DND-41 (cell line): ENCODE data around the gene DUSP28.
"Not testable (repeated sequence)": the region's sequence is repeated elsewhere in the genome, so short reads cannot be mapped to it uniquely, and the experiment has no call there.

Source experiments
- ATAC-seq: fragments of 200-7000 bp; cut with Tn5 transposase; 3 replicates; pipeline ENCODE4 v1.9.1; 2021; ENCODE audit warnings: low read depth; ENCODE audit not compliant: insufficient read depth
- DNase-seq: peaks from one replicate; pipeline ENCODE4 v3.0.0-alpha.2; 2020
- H2AFZ ChIP-seq: 2 replicates; pipeline ENCODE4 v1.6.0; 2012; ENCODE audit warnings: low read depth, low read length
- H3K27ac ChIP-seq: 2 replicates; pipeline ENCODE4 v1.5.1; 2012; ENCODE audit warnings: low read length, inconsistent platforms
- H3K27me3 ChIP-seq: fragments of 200-600 bp; sonication (generic); 2 replicates; pipeline ENCODE4 v1.6.0; 2012; ENCODE audit warnings: low read length, mild to moderate bottlenecking, inconsistent platforms; ENCODE audit not compliant: insufficient read depth, poor library complexity
- H3K36me3 ChIP-seq: 2 replicates; pipeline ENCODE4 v1.5.1; 2012; ENCODE audit warnings: low read length, inconsistent platforms; ENCODE audit not compliant: insufficient read depth
- H3K4me1 ChIP-seq: 2 replicates; pipeline ENCODE4 v1.5.1; 2012; ENCODE audit warnings: mild to moderate bottlenecking, low read length; ENCODE audit not compliant: insufficient read depth
- H3K4me2 ChIP-seq: 2 replicates; pipeline ENCODE4 v1.6.0; 2012; ENCODE audit warnings: mild to moderate bottlenecking, moderate library complexity, low read length, inconsistent platforms; ENCODE audit not compliant: insufficient read depth
- H3K4me3 ChIP-seq, 2 experiments: fragments of 200-600 bp in 1 of 2; shearing (Covaris generic) in 1 of 2; 2 replicates each; pipeline ENCODE4 v1.5.1; 2012 to 2016; ENCODE audit warnings: inconsistent platforms in 2 of 2, low read length in 2 of 2, mild to moderate bottlenecking in 2 of 2, low read depth in 1 of 2, moderate library complexity in 1 of 2
- H3K79me2 ChIP-seq: 2 replicates; pipeline ENCODE4 v1.6.0; 2012; ENCODE audit warnings: low read length, inconsistent platforms; ENCODE audit not compliant: insufficient read depth
- H3K9ac ChIP-seq: 2 replicates; pipeline ENCODE4 v1.6.0; 2012; ENCODE audit warnings: low read depth, mild to moderate bottlenecking, inconsistent platforms, low read length, moderate library complexity
- H3K9me3 ChIP-seq: 2 replicates; pipeline ENCODE4 v1.5.1; 2012; ENCODE audit warnings: low read length, moderate library complexity, mild to moderate bottlenecking, inconsistent platforms; ENCODE audit not compliant: insufficient read depth, severe bottlenecking
- H4K20me1 ChIP-seq: 2 replicates; pipeline ENCODE4 v1.6.0; 2012; ENCODE audit warnings: low read length; ENCODE audit not compliant: insufficient read depth
- EZH2 ChIP-seq: IDR thresholded peaks from 3 replicates; pipeline ENCODE4 v1.6.1; 2012; ENCODE audit warnings: borderline replicate concordance, low read depth, mild to moderate bottlenecking, moderate library complexity, low read length, inconsistent platforms; ENCODE audit not compliant: severe bottlenecking
- TF ChIP-seq, protein P1 (sequence below): IDR thresholded peaks from 2 replicates; pipeline ENCODE4 v1.5.1; 2012; ENCODE audit warnings: borderline replicate concordance, low read length, moderate library complexity, mild to moderate bottlenecking; ENCODE audit not compliant: poor library complexity, severe bottlenecking; ENCODE audit errors: extremely low read depth

The DUSP28 gene

GRCh38 chr2:240519396-240520129 is 40.6 kb upstream of the DUSP28 start:
- no peak for ATAC-seq

GRCh38 chr2:240520130-240520973 is 39.8 kb upstream of the DUSP28 start:
- 0 out of 3 replicates have a peak, but pooled peaks have one; percentile 39 for ATAC-seq
- no peak overlapping the region for H3K4me3 ChIP-seq
- no peaks in the 10 kb centered on the region for H4K20me1 ChIP-seq
- H3K9ac ChIP-seq = no peak overlapping the region
- H3K4me1 ChIP-seq = no peaks in the 10 kb centered on the region
- no peak for DNase-seq
- H3K27ac ChIP-seq = no peak overlapping the region
- no peaks in the 10 kb centered on the region for H3K27me3 ChIP-seq
- H3K9me3 ChIP-seq = peaks cover 11% of the 10 kb centered on the region
- H3K4me2 ChIP-seq = no peak overlapping the region
- H3K79me2 ChIP-seq = no peaks in the 10 kb centered on the region
- H3K36me3 ChIP-seq = peaks cover 57% of the 10 kb centered on the region
- TF ChIP-seq, protein P1, sequence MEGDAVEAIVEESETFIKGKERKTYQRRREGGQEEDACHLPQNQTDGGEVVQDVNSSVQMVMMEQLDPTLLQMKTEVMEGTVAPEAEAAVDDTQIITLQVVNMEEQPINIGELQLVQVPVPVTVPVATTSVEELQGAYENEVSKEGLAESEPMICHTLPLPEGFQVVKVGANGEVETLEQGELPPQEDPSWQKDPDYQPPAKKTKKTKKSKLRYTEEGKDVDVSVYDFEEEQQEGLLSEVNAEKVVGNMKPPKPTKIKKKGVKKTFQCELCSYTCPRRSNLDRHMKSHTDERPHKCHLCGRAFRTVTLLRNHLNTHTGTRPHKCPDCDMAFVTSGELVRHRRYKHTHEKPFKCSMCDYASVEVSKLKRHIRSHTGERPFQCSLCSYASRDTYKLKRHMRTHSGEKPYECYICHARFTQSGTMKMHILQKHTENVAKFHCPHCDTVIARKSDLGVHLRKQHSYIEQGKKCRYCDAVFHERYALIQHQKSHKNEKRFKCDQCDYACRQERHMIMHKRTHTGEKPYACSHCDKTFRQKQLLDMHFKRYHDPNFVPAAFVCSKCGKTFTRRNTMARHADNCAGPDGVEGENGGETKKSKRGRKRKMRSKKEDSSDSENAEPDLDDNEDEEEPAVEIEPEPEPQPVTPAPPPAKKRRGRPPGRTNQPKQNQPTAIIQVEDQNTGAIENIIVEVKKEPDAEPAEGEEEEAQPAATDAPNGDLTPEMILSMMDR = no peak
- TF ChIP-seq EZH2 = no peak
- no peak overlapping the region for H2AFZ ChIP-seq

More at GRCh38 chr2:240519396-240520129, 40.6 kb upstream of the DUSP28 start:
- Histone ChIP-seq H3K79me2 (no peaks in the 10 kb centered on the region), H2AFZ (no peak overlapping the region), H4K20me1 (no peaks in the 10 kb centered on the region), H3K27me3 (no peaks in the 10 kb centered on the region), H3K9me3 (peaks cover 3% of the 10 kb centered on the region), H3K4me1 (no peaks in the 10 kb centered on the region), H3K9ac (no peak overlapping the region), H3K4me3 (no peak overlapping the region), H3K36me3 (peaks cover 51% of the 10 kb centered on the region), H3K4me2 (no peak overlapping the region), H3K27ac (no peak overlapping the region)
- TF ChIP-seq, protein P1 = no peak
- no peak for TF ChIP-seq EZH2
- DNase-seq = no peak

GRCh38 chr2:240520974-240521350 is 39.2 kb upstream of the DUSP28 start:
- no peak overlapping the region for H3K27ac ChIP-seq
- no peak overlapping the region for H3K9ac ChIP-seq
- TF ChIP-seq, protein P1 = no peak
- no peak for TF ChIP-seq EZH2
- no peak overlapping the region for H2AFZ ChIP-seq
- H3K4me1 ChIP-seq = no peaks in the 10 kb centered on the region
- DNase-seq (no peak), ATAC-seq (no peak)
- H3K4me2 ChIP-seq = no peak overlapping the region
- H3K9me3 ChIP-seq = peaks cover 17% of the 10 kb centered on the region
- H3K27me3 ChIP-seq = no peaks in the 10 kb centered on the region
- H4K20me1 ChIP-seq = no peaks in the 10 kb centered on the region
- H3K4me3 ChIP-seq = no peak overlapping the region
- H3K36me3 ChIP-seq = peaks cover 63% of the 10 kb centered on the region
- no peaks in the 10 kb centered on the region for H3K79me2 ChIP-seq

GRCh38 chr2:240521885-240522284 is 38.3 kb upstream of the DUSP28 start:
- not testable (repeated sequence) for H2AFZ ChIP-seq, H3K4me3 ChIP-seq, H3K9ac ChIP-seq, DNase-seq, H3K4me2 ChIP-seq, ATAC-seq, H3K27ac ChIP-seq, H3K27me3 ChIP-seq, H4K20me1 ChIP-seq, H3K79me2 ChIP-seq, H3K4me1 ChIP-seq
- Histone ChIP-seq H3K36me3 (peaks cover 72% of the 10 kb centered on the region), H3K9me3 (peaks cover 26% of the 10 kb centered on the region)
